ENCODE results near the gene KISS1.

Gene KISS1

GRCh38 chr1:204149635-204150565 is 46.4 kb downstream of the KISS1 start:
- TF ChIP-seq, protein P1, sequence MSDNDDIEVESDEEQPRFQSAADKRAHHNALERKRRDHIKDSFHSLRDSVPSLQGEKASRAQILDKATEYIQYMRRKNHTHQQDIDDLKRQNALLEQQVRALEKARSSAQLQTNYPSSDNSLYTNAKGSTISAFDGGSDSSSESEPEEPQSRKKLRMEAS (IDR thresholded peaks at IDR 0.05; ENCODE audit: low read depth, low read length) = no peak
- no peak for TF ChIP-seq POLR2A (IDR thresholded peaks at IDR 0.05; ENCODE audit: extremely low read depth, insufficient read length)
- TF ChIP-seq MYC (IDR thresholded peaks at IDR 0.05; ENCODE audit: low read depth, low read length) = no peak
- TF ChIP-seq, protein P2, sequence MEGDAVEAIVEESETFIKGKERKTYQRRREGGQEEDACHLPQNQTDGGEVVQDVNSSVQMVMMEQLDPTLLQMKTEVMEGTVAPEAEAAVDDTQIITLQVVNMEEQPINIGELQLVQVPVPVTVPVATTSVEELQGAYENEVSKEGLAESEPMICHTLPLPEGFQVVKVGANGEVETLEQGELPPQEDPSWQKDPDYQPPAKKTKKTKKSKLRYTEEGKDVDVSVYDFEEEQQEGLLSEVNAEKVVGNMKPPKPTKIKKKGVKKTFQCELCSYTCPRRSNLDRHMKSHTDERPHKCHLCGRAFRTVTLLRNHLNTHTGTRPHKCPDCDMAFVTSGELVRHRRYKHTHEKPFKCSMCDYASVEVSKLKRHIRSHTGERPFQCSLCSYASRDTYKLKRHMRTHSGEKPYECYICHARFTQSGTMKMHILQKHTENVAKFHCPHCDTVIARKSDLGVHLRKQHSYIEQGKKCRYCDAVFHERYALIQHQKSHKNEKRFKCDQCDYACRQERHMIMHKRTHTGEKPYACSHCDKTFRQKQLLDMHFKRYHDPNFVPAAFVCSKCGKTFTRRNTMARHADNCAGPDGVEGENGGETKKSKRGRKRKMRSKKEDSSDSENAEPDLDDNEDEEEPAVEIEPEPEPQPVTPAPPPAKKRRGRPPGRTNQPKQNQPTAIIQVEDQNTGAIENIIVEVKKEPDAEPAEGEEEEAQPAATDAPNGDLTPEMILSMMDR (IDR thresholded peaks at IDR 0.05; ENCODE audit: low read depth, low read length) = no peak
- no peak for DNase-seq (ENCODE audit: low read depth)
- H3K4me3 ChIP-seq (ENCODE audit: low read depth, low read length) = no peak overlapping the region

DNA sequence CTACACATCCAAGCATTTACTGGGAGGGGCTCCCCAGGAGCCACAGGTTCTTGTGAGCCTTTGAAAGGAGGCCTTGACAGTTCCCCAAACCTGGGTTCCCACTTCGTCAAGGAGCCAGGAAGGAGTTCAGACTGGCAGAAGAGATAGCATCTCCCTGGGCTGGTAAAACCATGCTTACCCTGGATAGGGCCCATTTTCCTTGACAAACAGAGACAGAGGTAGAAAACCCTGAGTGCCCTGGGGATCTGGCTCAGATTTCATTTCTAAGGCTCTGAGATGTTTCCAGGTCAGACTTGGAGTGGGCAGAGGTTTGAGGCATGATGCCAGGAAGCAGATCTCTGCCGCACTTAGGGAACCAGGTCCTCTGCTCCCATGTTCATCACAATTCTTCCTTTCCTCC is 47.2 kb downstream of the KISS1 start:
- DNase-seq (ENCODE audit: low read depth) = no peak
- no peak overlapping the region for H3K4me3 ChIP-seq (ENCODE audit: low read depth, low read length)
- TF ChIP-seq MYC (IDR thresholded peaks at IDR 0.05; ENCODE audit: low read depth, low read length) = no peak
- TF ChIP-seq POLR2A (IDR thresholded peaks at IDR 0.05; ENCODE audit: extremely low read depth, insufficient read length) = no peak
- TF ChIP-seq, protein P2 (IDR thresholded peaks at IDR 0.05; ENCODE audit: low read depth, low read length) = no peak

- TF ChIP-seq, protein P1 (IDR thresholded peaks at IDR 0.05; ENCODE audit: low read depth, low read length) = no peak
- no peak for TF ChIP-seq POLR2A (IDR thresholded peaks at IDR 0.05; ENCODE audit: extremely low read depth, insufficient read length)
- TF ChIP-seq, protein P2 (IDR thresholded peaks at IDR 0.05; ENCODE audit: low read depth, low read length) = no peak
- TF ChIP-seq MYC (IDR thresholded peaks at IDR 0.05; ENCODE audit: low read depth, low read length) = no peak
- DNase-seq (ENCODE audit: low read depth) = no peak
- H3K4me3 ChIP-seq (ENCODE audit: low read depth, low read length) = no peak overlapping the region
Measured at GRCh38 chr1:204147406-204148383, 48.6 kb downstream of the KISS1 start.

DNA sequence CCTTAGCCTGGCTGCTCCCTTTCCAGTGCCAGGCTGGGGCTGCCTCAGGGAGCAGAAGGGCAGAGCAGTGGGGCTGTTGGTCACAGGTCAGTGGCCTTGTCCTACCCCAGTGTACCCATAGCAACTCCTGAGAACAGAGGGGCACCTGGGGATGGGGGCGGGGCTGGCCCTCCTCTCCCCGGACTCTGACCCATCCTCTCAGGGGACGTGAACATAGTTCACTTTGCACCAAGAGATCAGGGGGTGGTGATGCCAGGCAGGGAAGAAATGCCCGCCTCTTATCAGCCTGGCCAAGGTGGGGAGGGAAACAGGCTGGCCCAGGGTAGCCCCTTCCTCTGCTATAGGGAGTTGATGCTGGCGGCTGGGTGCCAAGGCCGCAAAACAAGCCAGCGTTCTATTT is 49.3 kb downstream of the KISS1 start:
- no peak for DNase-seq (ENCODE audit: low read depth)
- TF ChIP-seq, protein P1 (IDR thresholded peaks at IDR 0.05; ENCODE audit: low read depth, low read length) = no peak
- no peak for TF ChIP-seq MYC (IDR thresholded peaks at IDR 0.05; ENCODE audit: low read depth, low read length)
- TF ChIP-seq, protein P2 (IDR thresholded peaks at IDR 0.05; ENCODE audit: low read depth, low read length) = no peak
- no peak for TF ChIP-seq POLR2A (IDR thresholded peaks at IDR 0.05; ENCODE audit: extremely low read depth, insufficient read length)
- no peak overlapping the region for H3K4me3 ChIP-seq (ENCODE audit: low read depth, low read length)

GRCh38 chr1:204146309-204146708 is 50.0 kb downstream of the KISS1 start:
- no peak overlapping the region for H3K4me3 ChIP-seq (ENCODE audit: low read depth, low read length)
- no peak for TF ChIP-seq POLR2A (IDR thresholded peaks at IDR 0.05; ENCODE audit: extremely low read depth, insufficient read length)
- TF ChIP-seq, protein P1 (IDR thresholded peaks at IDR 0.05; ENCODE audit: low read depth, low read length) = no peak
- TF ChIP-seq, protein P2 (IDR thresholded peaks at IDR 0.05; ENCODE audit: low read depth, low read length) = no peak
- no peak for TF ChIP-seq MYC (IDR thresholded peaks at IDR 0.05; ENCODE audit: low read depth, low read length)
- DNase-seq (ENCODE audit: low read depth) = no peak
